Neural cell (in vitro differentiated cells): ENCODE measurements around the gene TSPAN18.

Source experiments
- EP300 ChIP-seq: fragments of 450-650 bp; conservative IDR thresholded peaks from 2 replicates; pipeline ENCODE4 v1.6.1; 2014; ENCODE audit warnings: antibody characterized with exemption, mild to moderate bottlenecking, moderate library complexity; ENCODE audit not compliant: poor library complexity, severe bottlenecking
- EZH2 ChIP-seq: fragments of 200-600, 300-800 bp; shearing (Covaris generic), sonication (generic); IDR thresholded peaks from 2 replicates; pipeline ENCODE4 v1.6.1; 2014; ENCODE audit warnings: antibody characterized with exemption, low read length, borderline replicate concordance, mild to moderate bottlenecking; ENCODE audit not compliant: insufficient read depth, poor library complexity, severe bottlenecking
- MXI1 ChIP-seq: fragments of 450-650 bp; conservative IDR thresholded peaks from 2 replicates; pipeline ENCODE4 v1.6.1; 2014; ENCODE audit warnings: antibody characterized with exemption, mild to moderate bottlenecking; ENCODE audit not compliant: poor library complexity, severe bottlenecking
- RAD21 ChIP-seq: fragments of 450-650 bp; conservative IDR thresholded peaks from 2 replicates; pipeline ENCODE4 v1.6.1; 2014; ENCODE audit warnings: antibody characterized with exemption, mild to moderate bottlenecking, moderate library complexity
- SMC3 ChIP-seq: fragments of 450-650 bp; conservative IDR thresholded peaks from 2 replicates; pipeline ENCODE4 v1.6.1; 2014; ENCODE audit warnings: antibody characterized with exemption, mild to moderate bottlenecking, moderate library complexity; ENCODE audit not compliant: poor library complexity
- TAF1 ChIP-seq: IDR thresholded peaks from 2 replicates; pipeline ENCODE4 v1.6.1; 2012; ENCODE audit warnings: low read depth
- TF ChIP-seq, protein P1 (sequence below): fragments of 450-650 bp; IDR thresholded peaks from 2 replicates; pipeline ENCODE4 v1.5.1; 2014; ENCODE audit warnings: antibody characterized with exemption, mild to moderate bottlenecking, moderate library complexity; ENCODE audit not compliant: poor library complexity, severe bottlenecking
- TF ChIP-seq, protein P2 (sequence below): IDR thresholded peaks from 2 replicates; pipeline ENCODE4 v1.6.1; 2012; ENCODE audit warnings: borderline replicate concordance

DNA sequence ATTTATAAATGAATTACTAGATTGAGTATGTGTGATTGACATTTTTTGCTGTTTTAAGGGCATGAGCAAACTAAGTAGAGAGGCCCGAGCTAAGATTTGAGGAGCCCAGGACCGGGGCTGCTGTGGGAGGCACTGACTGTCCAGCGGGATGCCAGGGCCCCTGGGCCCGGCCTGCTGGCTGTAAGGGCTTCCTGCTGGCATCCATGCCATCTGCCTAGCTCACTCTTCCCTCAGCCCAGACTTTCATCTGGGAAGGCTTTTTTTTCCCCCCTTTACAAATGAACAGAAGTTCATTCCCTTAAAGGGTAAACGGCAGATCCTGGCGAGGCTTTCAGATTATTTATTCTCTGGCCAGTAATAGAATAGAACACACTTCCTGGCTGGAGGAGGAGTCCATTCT is 239.9 kb downstream of the TSPAN18 start:
- TF ChIP-seq, protein P1, sequence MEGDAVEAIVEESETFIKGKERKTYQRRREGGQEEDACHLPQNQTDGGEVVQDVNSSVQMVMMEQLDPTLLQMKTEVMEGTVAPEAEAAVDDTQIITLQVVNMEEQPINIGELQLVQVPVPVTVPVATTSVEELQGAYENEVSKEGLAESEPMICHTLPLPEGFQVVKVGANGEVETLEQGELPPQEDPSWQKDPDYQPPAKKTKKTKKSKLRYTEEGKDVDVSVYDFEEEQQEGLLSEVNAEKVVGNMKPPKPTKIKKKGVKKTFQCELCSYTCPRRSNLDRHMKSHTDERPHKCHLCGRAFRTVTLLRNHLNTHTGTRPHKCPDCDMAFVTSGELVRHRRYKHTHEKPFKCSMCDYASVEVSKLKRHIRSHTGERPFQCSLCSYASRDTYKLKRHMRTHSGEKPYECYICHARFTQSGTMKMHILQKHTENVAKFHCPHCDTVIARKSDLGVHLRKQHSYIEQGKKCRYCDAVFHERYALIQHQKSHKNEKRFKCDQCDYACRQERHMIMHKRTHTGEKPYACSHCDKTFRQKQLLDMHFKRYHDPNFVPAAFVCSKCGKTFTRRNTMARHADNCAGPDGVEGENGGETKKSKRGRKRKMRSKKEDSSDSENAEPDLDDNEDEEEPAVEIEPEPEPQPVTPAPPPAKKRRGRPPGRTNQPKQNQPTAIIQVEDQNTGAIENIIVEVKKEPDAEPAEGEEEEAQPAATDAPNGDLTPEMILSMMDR, result no peak
- TF ChIP-seq TAF1 (no peak), EP300 (no peak), RAD21 (no peak), MXI1 (no peak), EZH2 (no peak), SMC3 (no peak)
- TF ChIP-seq, protein P2, sequence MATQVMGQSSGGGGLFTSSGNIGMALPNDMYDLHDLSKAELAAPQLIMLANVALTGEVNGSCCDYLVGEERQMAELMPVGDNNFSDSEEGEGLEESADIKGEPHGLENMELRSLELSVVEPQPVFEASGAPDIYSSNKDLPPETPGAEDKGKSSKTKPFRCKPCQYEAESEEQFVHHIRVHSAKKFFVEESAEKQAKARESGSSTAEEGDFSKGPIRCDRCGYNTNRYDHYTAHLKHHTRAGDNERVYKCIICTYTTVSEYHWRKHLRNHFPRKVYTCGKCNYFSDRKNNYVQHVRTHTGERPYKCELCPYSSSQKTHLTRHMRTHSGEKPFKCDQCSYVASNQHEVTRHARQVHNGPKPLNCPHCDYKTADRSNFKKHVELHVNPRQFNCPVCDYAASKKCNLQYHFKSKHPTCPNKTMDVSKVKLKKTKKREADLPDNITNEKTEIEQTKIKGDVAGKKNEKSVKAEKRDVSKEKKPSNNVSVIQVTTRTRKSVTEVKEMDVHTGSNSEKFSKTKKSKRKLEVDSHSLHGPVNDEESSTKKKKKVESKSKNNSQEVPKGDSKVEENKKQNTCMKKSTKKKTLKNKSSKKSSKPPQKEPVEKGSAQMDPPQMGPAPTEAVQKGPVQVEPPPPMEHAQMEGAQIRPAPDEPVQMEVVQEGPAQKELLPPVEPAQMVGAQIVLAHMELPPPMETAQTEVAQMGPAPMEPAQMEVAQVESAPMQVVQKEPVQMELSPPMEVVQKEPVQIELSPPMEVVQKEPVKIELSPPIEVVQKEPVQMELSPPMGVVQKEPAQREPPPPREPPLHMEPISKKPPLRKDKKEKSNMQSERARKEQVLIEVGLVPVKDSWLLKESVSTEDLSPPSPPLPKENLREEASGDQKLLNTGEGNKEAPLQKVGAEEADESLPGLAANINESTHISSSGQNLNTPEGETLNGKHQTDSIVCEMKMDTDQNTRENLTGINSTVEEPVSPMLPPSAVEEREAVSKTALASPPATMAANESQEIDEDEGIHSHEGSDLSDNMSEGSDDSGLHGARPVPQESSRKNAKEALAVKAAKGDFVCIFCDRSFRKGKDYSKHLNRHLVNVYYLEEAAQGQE, result no peak
